HepG2 (cell line): ENCODE measurements around the gene TBC1D16. TPM values are rescaled to one million over a fixed set of nuclear protein-coding genes. Genes with fewer than 3 reads are reported as not detected.

Experiments used
- ATAC-seq: fragments of 200-7000 bp; cut with Tn5 transposase; 3 replicates; pipeline ENCODE4 v1.9.1; 2020; ENCODE audit warnings: mild to moderate bottlenecking, moderate library complexity
- BruUV-seq: library from RNA; stranded (reverse); fragments of 400-500 nt; replicated peaks from 2 replicates; lab custom pipeline; 2021; lab: Mats Ljungman, UMichigan
- CTCF ChIA-PET: fragments of 300-600 bp; formaldehyde crosslinking; extraction: SDS; loops from one replicate; lab custom pipeline; 2021; ENCODE audit warnings: low total read pairs, inconsistent platforms, low intra/inter-chr PET ratio; lab: Yijun Ruan, JAX
- POLR2A ChIA-PET: fragments of 350-600 bp; sonication (Branson Sonifier 250); formaldehyde crosslinking; loops from one replicate; lab custom pipeline; 2020; ENCODE audit warnings: antibody characterized with exemption, inconsistent platforms; lab: Yijun Ruan, JAX
- DNase-seq: peaks from one replicate; pipeline ENCODE4 v3.0.0-alpha.2; 2015; ENCODE audit warnings: low spot score
- FAIRE-seq: peaks from 3 replicates; lab custom pipeline; 2011; peaks lifted over from hg19 to GRCh38; lab: Jason Lieb, UNC
- H2AFZ ChIP-seq: one replicate; pipeline ENCODE4 v1.6.1; 2011; ENCODE audit warnings: low read length, inconsistent platforms
- H3K27ac ChIP-seq: fragments of 300-600 bp; 3 replicates; pipeline ENCODE4 v1.8.0; 2011; ENCODE audit warnings: mixed run types, mild to moderate bottlenecking, mixed read lengths, low read length, inconsistent platforms; ENCODE audit not compliant: insufficient read depth; ENCODE audit errors: extremely low read length
- H3K27me3 ChIP-seq, 2 experiments: fragments of 200-600 bp in 1 of 2; 2 replicates in 1 of 2; 3 replicates in 1 of 2; pipeline versions ENCODE4 v1.6.0 to v1.8.0; 2011; ENCODE audit warnings: low read length in 2 of 2, mild to moderate bottlenecking in 2 of 2, moderate library complexity in 2 of 2, inconsistent platforms in 1 of 2; ENCODE audit not compliant: insufficient read depth in 2 of 2, control insufficient read depth in 1 of 2
- H3K36me3 ChIP-seq, 2 experiments: fragments of 200-600 bp in 1 of 2; replicated peaks in 1 of 2; 2 replicates in 1 of 2; 3 replicates in 1 of 2; pipeline versions ENCODE4 v1.5.1 to v1.8.0; 2011; ENCODE audit warnings: low read length in 2 of 2, inconsistent platforms in 1 of 2; ENCODE audit not compliant: insufficient read depth in 2 of 2, control insufficient read depth in 1 of 2
- H3K4me1 ChIP-seq: 2 replicates; pipeline ENCODE4 v1.5.1; 2012; ENCODE audit warnings: low read length, inconsistent platforms; ENCODE audit not compliant: insufficient read depth
- H3K4me2 ChIP-seq: 2 replicates; pipeline ENCODE4 v1.6.0; 2011; ENCODE audit warnings: low read depth, low read length, inconsistent platforms
- H3K4me3 ChIP-seq, 3 experiments: fragments of 200-600 bp in 1 of 3; sonication (generic), shearing (Covaris generic) in 1 of 3; replicated peaks in 1 of 3; 2 replicates each; pipeline ENCODE4 v1.5.1; 2011 to 2016; ENCODE audit warnings: low read length in 3 of 3, inconsistent platforms in 2 of 3, low read depth in 2 of 3, mild to moderate bottlenecking in 2 of 3, control low read depth in 1 of 3, mixed read lengths in 1 of 3; ENCODE audit not compliant: insufficient read depth in 1 of 3
- H3K79me2 ChIP-seq: one replicate; pipeline ENCODE4 v1.6.1; 2011; ENCODE audit warnings: low read length, inconsistent platforms; ENCODE audit not compliant: insufficient read depth
- H3K9ac ChIP-seq: 2 replicates; pipeline ENCODE4 v1.6.0; 2011; ENCODE audit warnings: mild to moderate bottlenecking, low read depth, low read length, inconsistent platforms; ENCODE audit not compliant: insufficient read depth
- H3K9me3 ChIP-seq: 2 replicates; pipeline ENCODE4 v1.5.1; 2012; ENCODE audit warnings: mild to moderate bottlenecking, low read length
- H4K20me1 ChIP-seq: 2 replicates; pipeline ENCODE4 v1.6.0; 2011; ENCODE audit warnings: inconsistent platforms, mild to moderate bottlenecking, low read length, moderate library complexity; ENCODE audit not compliant: insufficient read depth
- AGO2 ChIP-seq: fragments of 200-400 bp; formaldehyde crosslinking; optimal IDR thresholded peaks from 2 replicates; pipeline ENCODE3; 2017; ENCODE audit warnings: mild to moderate bottlenecking, low read depth, low read length, moderate library complexity
- PRMT3 ChIP-seq: sonication (generic); formaldehyde crosslinking; IDR thresholded peaks from 2 replicates; pipeline ENCODE4 v1.8.1; 2022; ENCODE audit warnings: low read depth, mild to moderate bottlenecking, moderate library complexity, missing genetic modification reagents, borderline replicate concordance
- RBM22 ChIP-seq: fragments of 200-400 bp; formaldehyde crosslinking; optimal IDR thresholded peaks from 2 replicates; pipeline ENCODE3; 2017; ENCODE audit warnings: mild to moderate bottlenecking, low read length, moderate library complexity
- ZNF530 ChIP-seq: sonication (generic); formaldehyde crosslinking; IDR thresholded peaks from 2 replicates; pipeline ENCODE4 v1.5.0; 2020; ENCODE audit warnings: low read depth, mild to moderate bottlenecking, missing genetic modification reagents
- ZSCAN22 ChIP-seq: sonication (generic); formaldehyde crosslinking; IDR thresholded peaks from 2 replicates; pipeline ENCODE4 v1.4.0; 2020; ENCODE audit warnings: mild to moderate bottlenecking, missing genetic modification reagents
- WGBS: methylation state at CpG from one replicate; pipeline ENCODE4 v1.1.6; 2017; ENCODE audit warnings: low lambda C conversion rate; 5-methylcytosine and 5-hydroxymethylcytosine counted together
- in situ Hi-C: cut with HindIII; loops from 2 replicates; pipeline ENCODE4 v1.10.0; 2017; ENCODE audit warnings: low pct_unique_long_range_greater_than_20kb; ENCODE audit not compliant: extremely low pct_ligation_motif_present
- intact Hi-C: fragments of 100-400 bp; cut with micrococcal nuclease; formaldehyde crosslinking; loops from one replicate; pipeline ENCODE4 v1.10.0; 2022; ENCODE audit not compliant: unreplicated experiment
- polyA plus RNA-seq, 8 experiments: library from polyadenylated mRNA; depleted of rRNA in 3 of 8; stranded (reverse) in 7 of 8; unstranded in 1 of 8; fragments of >200 nt; fragmentation: Illumina TruSeq in 4 of 8; extraction: Trizol in 4 of 8; gene quantifications; 2 replicates each; pipeline versions ENCODE4 v1.2.1 to v1.2.3, GENCODE V29; 2011 to 2016; ENCODE audit warnings: low read depth in 4 of 8, missing spikeins in 1 of 8, mixed read lengths in 1 of 8; ENCODE audit not compliant: insufficient read depth in 1 of 8
- total RNA-seq, 5 experiments: library from RNA; depleted of rRNA; stranded (reverse); fragments of >200 nt; fragmentation: Illumina TruSeq; extraction: Trizol; gene quantifications; 2 replicates each; pipeline ENCODE4 v1.2.3, GENCODE V29; 2016; ENCODE audit warnings: low read depth in 1 of 5

TBC1D16 gene
- total and polyA plus RNA-seq, 2 of the 13 experiments (the other 11 are each of a cell fraction or from before 2014, with no cell fraction given), result 14.9 to 24.9 TPM

GRCh38 chr17:79937391-79938335, 98.0 kb downstream of the TBC1D16 start:
- Histone ChIP-seq H4K20me1 (no peaks in the 10 kb centered on the region), H3K9me3 (no peaks in the 10 kb centered on the region), H3K4me3 (no peak overlapping the region), H3K4me1 (peaks cover 60% of the 10 kb centered on the region), H3K36me3 (peaks cover 8 to 12% of the 10 kb centered on the region in 2 experiments), H3K4me2 (no peak overlapping the region), H3K9ac (no peak overlapping the region), H3K27ac (no peak overlapping the region), H3K27me3 (no peaks in the 10 kb centered on the region), H2AFZ (no peak overlapping the region), H3K79me2 (no peaks in the 10 kb centered on the region)
- in situ Hi-C loops, result no loop called here
- FAIRE-seq (no peak), ATAC-seq (no peak), DNase-seq (no peak)
- peak; percentile 87 for TF ChIP-seq ZSCAN22 (CRISPR knock-in tag)
- peak; percentile 82 for TF ChIP-seq RBM22
- TF ChIP-seq PRMT3 (CRISPR knock-in tag), result no peak
- TF ChIP-seq ZNF530 (CRISPR knock-in tag), result no peak
- TF ChIP-seq AGO2, result peak; percentile 81
- intact Hi-C loops, result no loop called here
- POLR2A ChIA-PET, result interaction anchor here (0.8 to 1.9 kb wide), 4 partner anchors 11 to 101 kb away, joined by 3 to 6 read pairs (median 3); no protein-coding TSS in a partner anchor
- BruUV-seq, result TSS peak; percentile 9
- WGBS, result 92% methylated on average over 37 of the region's 37 CpGs
- CTCF ChIA-PET, result no interaction called here
